ENCODE data around the gene HCAR3. TPM values are rescaled to one million over a fixed set of nuclear protein-coding genes. Genes with fewer than 3 reads are reported as not detected.

Gene HCAR3
- total and polyA plus RNA-seq, 2 of the 8 experiments (the other 6 are each of a cell fraction or from before 2014, with no cell fraction given) = not detected

DNA sequence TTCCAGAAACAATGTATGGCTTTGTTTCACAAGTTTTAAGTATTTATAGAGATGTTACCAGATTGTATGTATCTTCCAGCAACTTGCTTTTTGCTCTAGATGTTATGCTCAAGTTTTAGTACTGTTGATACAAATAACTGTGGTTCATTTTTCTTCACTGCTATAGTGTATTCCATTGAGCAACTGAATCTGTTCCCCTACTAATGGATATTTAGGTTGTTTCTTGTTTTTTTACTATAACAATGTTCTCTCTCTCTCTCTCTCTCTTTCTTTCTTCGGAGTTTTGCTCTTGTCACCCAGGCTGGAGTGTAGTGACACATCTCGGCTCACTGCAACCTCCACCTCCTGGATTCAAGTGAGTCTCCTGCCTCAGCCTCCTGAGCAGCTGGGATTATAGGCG, 30.1 kb downstream of the HCAR3 start (continued):
- TF ChIP-seq, protein P1, sequence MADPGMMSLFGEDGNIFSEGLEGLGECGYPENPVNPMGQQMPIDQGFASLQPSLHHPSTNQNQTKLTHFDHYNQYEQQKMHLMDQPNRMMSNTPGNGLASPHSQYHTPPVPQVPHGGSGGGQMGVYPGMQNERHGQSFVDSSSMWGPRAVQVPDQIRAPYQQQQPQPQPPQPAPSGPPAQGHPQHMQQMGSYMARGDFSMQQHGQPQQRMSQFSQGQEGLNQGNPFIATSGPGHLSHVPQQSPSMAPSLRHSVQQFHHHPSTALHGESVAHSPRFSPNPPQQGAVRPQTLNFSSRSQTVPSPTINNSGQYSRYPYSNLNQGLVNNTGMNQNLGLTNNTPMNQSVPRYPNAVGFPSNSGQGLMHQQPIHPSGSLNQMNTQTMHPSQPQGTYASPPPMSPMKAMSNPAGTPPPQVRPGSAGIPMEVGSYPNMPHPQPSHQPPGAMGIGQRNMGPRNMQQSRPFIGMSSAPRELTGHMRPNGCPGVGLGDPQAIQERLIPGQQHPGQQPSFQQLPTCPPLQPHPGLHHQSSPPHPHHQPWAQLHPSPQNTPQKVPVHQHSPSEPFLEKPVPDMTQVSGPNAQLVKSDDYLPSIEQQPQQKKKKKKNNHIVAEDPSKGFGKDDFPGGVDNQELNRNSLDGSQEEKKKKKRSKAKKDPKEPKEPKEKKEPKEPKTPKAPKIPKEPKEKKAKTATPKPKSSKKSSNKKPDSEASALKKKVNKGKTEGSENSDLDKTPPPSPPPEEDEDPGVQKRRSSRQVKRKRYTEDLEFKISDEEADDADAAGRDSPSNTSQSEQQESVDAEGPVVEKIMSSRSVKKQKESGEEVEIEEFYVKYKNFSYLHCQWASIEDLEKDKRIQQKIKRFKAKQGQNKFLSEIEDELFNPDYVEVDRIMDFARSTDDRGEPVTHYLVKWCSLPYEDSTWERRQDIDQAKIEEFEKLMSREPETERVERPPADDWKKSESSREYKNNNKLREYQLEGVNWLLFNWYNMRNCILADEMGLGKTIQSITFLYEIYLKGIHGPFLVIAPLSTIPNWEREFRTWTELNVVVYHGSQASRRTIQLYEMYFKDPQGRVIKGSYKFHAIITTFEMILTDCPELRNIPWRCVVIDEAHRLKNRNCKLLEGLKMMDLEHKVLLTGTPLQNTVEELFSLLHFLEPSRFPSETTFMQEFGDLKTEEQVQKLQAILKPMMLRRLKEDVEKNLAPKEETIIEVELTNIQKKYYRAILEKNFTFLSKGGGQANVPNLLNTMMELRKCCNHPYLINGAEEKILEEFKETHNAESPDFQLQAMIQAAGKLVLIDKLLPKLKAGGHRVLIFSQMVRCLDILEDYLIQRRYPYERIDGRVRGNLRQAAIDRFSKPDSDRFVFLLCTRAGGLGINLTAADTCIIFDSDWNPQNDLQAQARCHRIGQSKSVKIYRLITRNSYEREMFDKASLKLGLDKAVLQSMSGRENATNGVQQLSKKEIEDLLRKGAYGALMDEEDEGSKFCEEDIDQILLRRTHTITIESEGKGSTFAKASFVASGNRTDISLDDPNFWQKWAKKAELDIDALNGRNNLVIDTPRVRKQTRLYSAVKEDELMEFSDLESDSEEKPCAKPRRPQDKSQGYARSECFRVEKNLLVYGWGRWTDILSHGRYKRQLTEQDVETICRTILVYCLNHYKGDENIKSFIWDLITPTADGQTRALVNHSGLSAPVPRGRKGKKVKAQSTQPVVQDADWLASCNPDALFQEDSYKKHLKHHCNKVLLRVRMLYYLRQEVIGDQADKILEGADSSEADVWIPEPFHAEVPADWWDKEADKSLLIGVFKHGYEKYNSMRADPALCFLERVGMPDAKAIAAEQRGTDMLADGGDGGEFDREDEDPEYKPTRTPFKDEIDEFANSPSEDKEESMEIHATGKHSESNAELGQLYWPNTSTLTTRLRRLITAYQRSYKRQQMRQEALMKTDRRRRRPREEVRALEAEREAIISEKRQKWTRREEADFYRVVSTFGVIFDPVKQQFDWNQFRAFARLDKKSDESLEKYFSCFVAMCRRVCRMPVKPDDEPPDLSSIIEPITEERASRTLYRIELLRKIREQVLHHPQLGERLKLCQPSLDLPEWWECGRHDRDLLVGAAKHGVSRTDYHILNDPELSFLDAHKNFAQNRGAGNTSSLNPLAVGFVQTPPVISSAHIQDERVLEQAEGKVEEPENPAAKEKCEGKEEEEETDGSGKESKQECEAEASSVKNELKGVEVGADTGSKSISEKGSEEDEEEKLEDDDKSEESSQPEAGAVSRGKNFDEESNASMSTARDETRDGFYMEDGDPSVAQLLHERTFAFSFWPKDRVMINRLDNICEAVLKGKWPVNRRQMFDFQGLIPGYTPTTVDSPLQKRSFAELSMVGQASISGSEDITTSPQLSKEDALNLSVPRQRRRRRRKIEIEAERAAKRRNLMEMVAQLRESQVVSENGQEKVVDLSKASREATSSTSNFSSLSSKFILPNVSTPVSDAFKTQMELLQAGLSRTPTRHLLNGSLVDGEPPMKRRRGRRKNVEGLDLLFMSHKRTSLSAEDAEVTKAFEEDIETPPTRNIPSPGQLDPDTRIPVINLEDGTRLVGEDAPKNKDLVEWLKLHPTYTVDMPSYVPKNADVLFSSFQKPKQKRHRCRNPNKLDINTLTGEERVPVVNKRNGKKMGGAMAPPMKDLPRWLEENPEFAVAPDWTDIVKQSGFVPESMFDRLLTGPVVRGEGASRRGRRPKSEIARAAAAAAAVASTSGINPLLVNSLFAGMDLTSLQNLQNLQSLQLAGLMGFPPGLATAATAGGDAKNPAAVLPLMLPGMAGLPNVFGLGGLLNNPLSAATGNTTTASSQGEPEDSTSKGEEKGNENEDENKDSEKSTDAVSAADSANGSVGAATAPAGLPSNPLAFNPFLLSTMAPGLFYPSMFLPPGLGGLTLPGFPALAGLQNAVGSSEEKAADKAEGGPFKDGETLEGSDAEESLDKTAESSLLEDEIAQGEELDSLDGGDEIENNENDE (IDR thresholded peaks at IDR 0.05; ENCODE audit: insufficient replicate concordance, low read length) = no peak
- TF ChIP-seq, protein P2, sequence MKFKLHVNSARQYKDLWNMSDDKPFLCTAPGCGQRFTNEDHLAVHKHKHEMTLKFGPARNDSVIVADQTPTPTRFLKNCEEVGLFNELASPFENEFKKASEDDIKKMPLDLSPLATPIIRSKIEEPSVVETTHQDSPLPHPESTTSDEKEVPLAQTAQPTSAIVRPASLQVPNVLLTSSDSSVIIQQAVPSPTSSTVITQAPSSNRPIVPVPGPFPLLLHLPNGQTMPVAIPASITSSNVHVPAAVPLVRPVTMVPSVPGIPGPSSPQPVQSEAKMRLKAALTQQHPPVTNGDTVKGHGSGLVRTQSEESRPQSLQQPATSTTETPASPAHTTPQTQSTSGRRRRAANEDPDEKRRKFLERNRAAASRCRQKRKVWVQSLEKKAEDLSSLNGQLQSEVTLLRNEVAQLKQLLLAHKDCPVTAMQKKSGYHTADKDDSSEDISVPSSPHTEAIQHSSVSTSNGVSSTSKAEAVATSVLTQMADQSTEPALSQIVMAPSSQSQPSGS (IDR thresholded peaks at IDR 0.05; ENCODE audit: low read length) = no peak
- TF ChIP-seq TEAD4 (IDR thresholded peaks at IDR 0.05; ENCODE audit: low read depth, low read length) (no peak), KDM4A (IDR thresholded peaks at IDR 0.05; ENCODE audit: low read depth, low read length, severe bottlenecking) (no peak), EP300 (IDR thresholded peaks at IDR 0.05; ENCODE audit: borderline replicate concordance in 1 of 2, low read depth in 2 of 2, low read length in 2 of 2) (no peak)

All from H1 (cell line).